ENCODE results near the gene PLA2G4F. TPM values are rescaled to one million over a fixed set of nuclear protein-coding genes. Genes with fewer than 3 reads are reported as not detected.

PLA2G4F gene
- total and polyA plus RNA-seq, 10 of the 15 experiments (the other 5 are each of a cell fraction or from before 2014, with no cell fraction given) = not detected

- TF ChIP-seq SPI1 (IDR thresholded peaks at IDR 0.05; ENCODE audit: borderline replicate concordance, insufficient read depth, low read depth, low read length) = no peak
- TF ChIP-seq CEBPZ (IDR thresholded peaks at IDR 0.05; ENCODE audit: low read depth, low read length) = no peak
- TF ChIP-seq RUNX3 (IDR thresholded peaks at IDR 0.05; ENCODE audit: low read length) = no peak
Observed at GRCh38 chr15:42154956-42155355, 1.5 kb downstream of the PLA2G4F start (continued).

GRCh38 chr15:42154212-42154941 lies 2.1 kb downstream of the PLA2G4F start:
- RAD21 ChIA-PET (ENCODE audit: unreplicated experiment) = no interaction called here
- Histone ChIP-seq H3K4me2 (ENCODE audit: control insufficient read depth, insufficient read depth) (no peak overlapping the region), H3K79me2 (ENCODE audit: control insufficient read depth, insufficient read depth, low read length) (no peaks in the 10 kb centered on the region), H3K27me3 (replicated peaks in 1 of 2; ENCODE audit: control insufficient read depth in 2 of 2, insufficient read depth in 2 of 2, low read length in 1 of 2) (no peaks in the 10 kb centered on the region), H3K4me3 (no peak overlapping the region), H3K36me3 (ENCODE audit: control insufficient read depth in 2 of 2, insufficient read depth in 2 of 2, low read length in 1 of 2) (peaks cover 0 to 3% of the 10 kb centered on the region in 2 experiments; a peak in 2 of 4 replicates), H4K20me1 (ENCODE audit: control insufficient read depth, insufficient read depth) (no peaks in the 10 kb centered on the region), H3K27ac (ENCODE audit: control insufficient read depth, insufficient read depth) (no peak overlapping the region), H3K9me3 (replicated peaks; ENCODE audit: control insufficient read depth, insufficient read depth, low read length) (no peaks in the 10 kb centered on the region), H3K4me1 (ENCODE audit: control insufficient read depth, insufficient read depth, low read length) (no peaks in the 10 kb centered on the region), H2AFZ (ENCODE audit: control insufficient read depth, low read depth, low read length) (no peak overlapping the region), H3K9ac (ENCODE audit: control insufficient read depth, insufficient read depth, low read length) (no peak overlapping the region)
- FAIRE-seq (no peak), ATAC-seq (no peak), DNase-seq (ENCODE audit: low read depth, low spot score) (no peak)
- POLR2A ChIA-PET = no interaction called here
- CTCF ChIA-PET = no interaction called here
- SMC1A ChIA-PET (ENCODE audit: uncharacterized antibody, unreplicated experiment) = no interaction called here
- in situ Hi-C loops (cut with MboI) (no loop called here), intact Hi-C loops (cut with micrococcal nuclease; ENCODE audit: unreplicated experiment) (no loop called here)
- TF ChIP-seq STAT3 (IDR thresholded peaks at IDR 0.05; ENCODE audit: low read depth, low read length) = no peak
- TF ChIP-seq ZBTB4 (CRISPR knock-in tag; IDR thresholded peaks at IDR 0.05) = no peak
- TF ChIP-seq STAT1 (conservative IDR thresholded peaks at IDR 0.05) = no peak
- no peak for TF ChIP-seq NR2C1 (IDR thresholded peaks at IDR 0.05)
- TF ChIP-seq SIN3A (IDR thresholded peaks at IDR 0.05; ENCODE audit: low read depth, low read length) = no peak
- WGBS (ENCODE audit: insufficient coverage, insufficient replicate concordance, low lambda C conversion rate, missing lambda C conversion rate) = 42% methylated on average over 16 of the region's 16 CpGs
- BruUV-seq (replicated peaks) = no TSS peak

All from GM12878 (cell line).